Upper lobe of left lung (tissue), 4 donors: Measurements from ENCODE around the gene PRAME.

ENCODE experiments used
- EP300 ChIP-seq, 4 donors: sonication (generic); formaldehyde crosslinking; IDR thresholded peaks; one replicate each; pipeline ENCODE4 v1.5.1; 2017; ENCODE audit warnings: antibody characterized with exemption in 4 of 4, control low read depth in 2 of 4
- POLR2A ChIP-seq, 4 donors: fragments of 450-650 bp; IDR thresholded peaks; one replicate each; pipeline ENCODE4 v1.5.1; 2016 to 2017; ENCODE audit warnings: antibody characterized with exemption in 4 of 4, mild to moderate bottlenecking in 2 of 4
- POLR2AphosphoS5 ChIP-seq, 2 donors: sonication (generic); formaldehyde crosslinking; IDR thresholded peaks; one replicate each; pipeline ENCODE4 v1.5.1; 2017; ENCODE audit warnings: antibody characterized with exemption in 2 of 2
- TF ChIP-seq, protein P1 (sequence below), 6 experiments: fragments of 450-650 bp in 4 of 6; fragments of 200-600 bp in 2 of 6; sonication (generic) in 2 of 6; IDR thresholded peaks; one replicate each; pipeline ENCODE4 v1.5.1; 2016 to 2019; ENCODE audit warnings: antibody characterized with exemption in 6 of 6

DNA sequence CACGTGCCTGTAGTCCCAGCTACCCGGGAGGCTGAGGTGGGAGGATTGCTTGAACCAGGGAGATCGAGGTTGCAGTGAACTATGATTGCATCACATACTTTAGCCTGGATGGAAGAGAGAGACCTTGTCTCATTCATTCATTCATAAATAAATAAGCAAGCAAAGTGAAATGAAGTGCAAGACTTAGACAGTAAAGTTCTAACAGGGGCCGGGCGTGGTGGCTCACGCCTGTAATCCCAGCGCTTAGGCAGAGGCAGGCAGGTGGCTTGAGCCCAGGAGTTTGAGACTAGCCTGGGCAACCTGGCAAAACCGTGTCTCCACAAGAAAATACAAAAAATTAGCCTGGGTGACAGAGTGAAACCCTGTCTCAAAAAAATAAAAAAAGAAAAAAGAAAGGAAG lies 37.4 kb downstream of the PRAME start:
- TF ChIP-seq, protein P1, sequence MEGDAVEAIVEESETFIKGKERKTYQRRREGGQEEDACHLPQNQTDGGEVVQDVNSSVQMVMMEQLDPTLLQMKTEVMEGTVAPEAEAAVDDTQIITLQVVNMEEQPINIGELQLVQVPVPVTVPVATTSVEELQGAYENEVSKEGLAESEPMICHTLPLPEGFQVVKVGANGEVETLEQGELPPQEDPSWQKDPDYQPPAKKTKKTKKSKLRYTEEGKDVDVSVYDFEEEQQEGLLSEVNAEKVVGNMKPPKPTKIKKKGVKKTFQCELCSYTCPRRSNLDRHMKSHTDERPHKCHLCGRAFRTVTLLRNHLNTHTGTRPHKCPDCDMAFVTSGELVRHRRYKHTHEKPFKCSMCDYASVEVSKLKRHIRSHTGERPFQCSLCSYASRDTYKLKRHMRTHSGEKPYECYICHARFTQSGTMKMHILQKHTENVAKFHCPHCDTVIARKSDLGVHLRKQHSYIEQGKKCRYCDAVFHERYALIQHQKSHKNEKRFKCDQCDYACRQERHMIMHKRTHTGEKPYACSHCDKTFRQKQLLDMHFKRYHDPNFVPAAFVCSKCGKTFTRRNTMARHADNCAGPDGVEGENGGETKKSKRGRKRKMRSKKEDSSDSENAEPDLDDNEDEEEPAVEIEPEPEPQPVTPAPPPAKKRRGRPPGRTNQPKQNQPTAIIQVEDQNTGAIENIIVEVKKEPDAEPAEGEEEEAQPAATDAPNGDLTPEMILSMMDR (IDR thresholded peaks at IDR 0.05): no peak
- no peak for TF ChIP-seq POLR2A (IDR thresholded peaks at IDR 0.05)
- TF ChIP-seq POLR2AphosphoS5 (IDR thresholded peaks at IDR 0.05): no peak
- TF ChIP-seq EP300 (IDR thresholded peaks at IDR 0.05): no peak
